Nephron progenitor cell (in vitro differentiated cells): ENCODE results near the gene FANCI.

Source experiments
- DNase-seq: peaks from one replicate; pipeline ENCODE4 v3.0.0; 2021
- H3K27ac Mint-ChIP-seq: 2 replicates; pipeline ENCODE4 v1.8.0; 2021; ENCODE audit warnings: mild to moderate bottlenecking, moderate library complexity, mixed read lengths
- H3K27me3 Mint-ChIP-seq: 2 replicates; pipeline ENCODE4 v1.8.0; 2021; ENCODE audit warnings: mild to moderate bottlenecking, low read depth, mixed read lengths; ENCODE audit not compliant: poor library complexity
- H3K36me3 Mint-ChIP-seq: 2 replicates; pipeline ENCODE4 v1.8.0; 2021; ENCODE audit warnings: low read depth, mixed read lengths
- H3K4me1 Mint-ChIP-seq: 2 replicates; pipeline ENCODE4 v1.8.0; 2021; ENCODE audit warnings: mixed read lengths
- H3K4me3 Mint-ChIP-seq: 2 replicates; pipeline ENCODE4 v1.8.0; 2021; ENCODE audit warnings: mild to moderate bottlenecking, moderate library complexity, mixed read lengths
- H3K9me3 Mint-ChIP-seq: 2 replicates; pipeline ENCODE4 v1.8.0; 2021; ENCODE audit warnings: mild to moderate bottlenecking, moderate library complexity, mixed read lengths
- CTCF ChIP-seq: fragments of 200-600 bp; sonication (generic); IDR thresholded peaks from 2 replicates; pipeline ENCODE4 v1.5.0; 2021; ENCODE audit warnings: antibody characterized with exemption

The FANCI gene

GRCh38 chr15:89333959-89334509, 90.3 kb downstream of the FANCI start:
- Mint-ChIP-seq H3K27ac (no peak overlapping the region), H3K9me3 (peaks cover 3% of the 10 kb centered on the region), H3K4me1 (peaks cover 38% of the 10 kb centered on the region), H3K27me3 (peaks cover 37% of the 10 kb centered on the region), H3K4me3 (peak overlapping the region; percentile 81), H3K36me3 (peaks cover 37% of the 10 kb centered on the region)
- TF ChIP-seq CTCF, result no peak
- peak; percentile 18 for DNase-seq

DNA sequence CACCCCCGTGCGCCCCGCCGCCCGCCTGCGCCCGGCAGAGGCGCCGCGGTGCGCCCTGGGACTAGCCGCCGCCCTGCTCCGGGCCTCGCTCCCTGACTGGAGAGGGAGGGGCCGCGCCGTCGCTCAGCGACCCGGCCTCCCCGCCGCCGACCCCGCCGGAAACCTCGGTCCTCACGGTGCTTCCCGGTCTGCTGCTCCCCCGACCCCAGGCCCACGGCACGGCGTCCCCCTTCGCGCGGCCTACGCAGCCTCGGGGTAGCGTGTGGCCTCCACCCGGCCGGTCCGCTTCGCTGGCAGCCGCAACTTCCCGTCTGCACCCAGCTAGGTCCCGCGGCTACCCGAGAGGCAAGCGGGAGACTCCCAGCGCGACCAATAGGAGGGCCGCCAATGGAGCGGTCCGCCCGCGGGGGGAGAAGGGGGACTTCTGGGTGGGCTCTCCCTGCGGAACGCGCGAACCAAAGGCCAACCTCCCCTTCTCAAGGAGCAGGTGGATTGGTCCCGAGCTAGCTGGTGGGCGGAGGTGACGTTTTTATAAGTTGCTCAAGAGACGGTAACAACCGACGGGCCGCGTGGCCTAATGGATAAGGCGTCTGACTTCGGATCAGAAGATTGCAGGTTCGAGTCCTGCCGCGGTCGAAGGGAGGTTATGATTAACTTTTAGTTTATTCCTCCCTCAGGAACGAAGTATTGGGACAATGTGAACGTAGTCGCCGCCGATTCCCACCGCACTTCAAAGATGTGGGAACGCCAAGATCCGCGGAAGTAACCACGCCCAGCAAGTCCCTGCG, 90.9 kb downstream of the FANCI start, which contains the start of gene POLG:
Gene POLG (minus strand): TSS at position 315 of the 788 bp plus-strand sequence. CDS start 1,070 bp downstream, outside the sequence.
- peak; percentile 98 for DNase-seq
- Mint-ChIP-seq H3K9me3 (peaks cover 3% of the 10 kb centered on the region), H3K4me1 (peaks cover 38% of the 10 kb centered on the region), H3K36me3 (peaks cover 31% of the 10 kb centered on the region), H3K27me3 (peaks cover 40% of the 10 kb centered on the region), H3K27ac (peak within 1 kb of the TSS; percentile 90), H3K4me3 (peak within 1 kb of the TSS; percentile 94)
- no peak for TF ChIP-seq CTCF

DNA sequence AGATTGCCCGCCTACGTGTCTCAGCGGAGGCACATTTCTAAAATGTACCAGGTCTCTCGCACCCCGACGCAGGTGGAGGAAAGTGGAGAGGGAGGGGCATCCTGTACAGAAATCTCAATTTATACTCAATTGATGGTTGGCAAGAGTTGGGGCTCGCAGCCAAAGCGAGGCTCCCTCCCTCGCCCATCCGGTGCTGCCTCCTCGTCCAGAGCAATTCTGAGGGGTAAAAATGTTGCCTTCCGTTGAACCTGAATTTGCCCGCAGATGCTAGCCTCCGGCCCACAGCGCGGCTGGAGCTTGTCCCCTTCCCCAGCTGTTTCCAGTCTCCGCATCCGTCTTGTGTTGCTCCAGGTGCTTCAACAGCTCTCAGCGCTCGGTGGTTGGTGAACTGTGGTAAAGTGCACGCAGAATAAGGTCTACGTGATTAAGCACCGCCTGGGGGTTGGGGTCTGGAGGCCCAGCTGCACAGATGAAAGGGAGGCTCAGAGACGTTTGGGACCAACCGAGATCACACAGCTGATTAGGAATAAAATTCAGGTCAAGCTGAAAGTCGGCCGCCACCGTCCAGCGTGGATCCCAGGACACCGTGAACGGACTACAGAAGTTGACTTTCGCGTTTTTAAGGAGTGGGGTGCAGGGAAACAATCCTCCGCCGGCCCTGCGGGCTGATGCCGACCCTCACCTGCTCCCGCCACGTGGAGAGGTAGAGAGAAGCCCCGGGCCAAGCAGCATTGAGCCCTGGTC, 91.7 kb downstream of the FANCI start:
- peaks cover 47% of the 10 kb centered on the region for H3K27me3 Mint-ChIP-seq
- H3K9me3 Mint-ChIP-seq, result peaks cover 3% of the 10 kb centered on the region
- H3K27ac Mint-ChIP-seq, result peak overlapping the region; percentile 90
- peak; percentile 51 for DNase-seq
- peaks cover 24% of the 10 kb centered on the region for H3K36me3 Mint-ChIP-seq
- H3K4me3 Mint-ChIP-seq, result peak overlapping the region; percentile 94
- peaks cover 35% of the 10 kb centered on the region for H3K4me1 Mint-ChIP-seq
- TF ChIP-seq CTCF, result no peak

DNA sequence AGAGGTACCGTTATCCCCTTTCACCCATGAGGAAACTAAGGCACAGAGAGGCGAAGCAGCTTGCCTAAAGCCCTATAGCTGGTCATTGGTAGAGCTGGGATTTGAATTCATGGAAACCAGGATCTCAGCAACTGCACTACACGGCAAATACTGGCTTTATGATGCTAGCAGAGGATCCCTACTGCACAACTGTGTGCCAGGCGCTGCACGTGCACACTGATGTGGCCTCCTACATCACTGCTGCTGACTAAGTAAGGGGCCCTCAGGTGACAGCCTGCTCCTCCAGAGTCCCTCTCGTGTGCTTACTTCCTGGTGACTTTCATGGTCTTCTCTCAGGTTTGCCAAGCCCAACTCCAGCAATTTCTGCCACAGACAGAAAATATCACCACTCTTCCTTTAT, 94.3 kb downstream of the FANCI start:
- Mint-ChIP-seq H3K27me3 (peaks cover 64% of the 10 kb centered on the region), H3K9me3 (peaks cover 3% of the 10 kb centered on the region), H3K4me3 (no peak overlapping the region), H3K36me3 (no peaks in the 10 kb centered on the region), H3K27ac (no peak overlapping the region), H3K4me1 (peaks cover 11% of the 10 kb centered on the region)
- TF ChIP-seq CTCF, result no peak
- no peak for DNase-seq

- no peak for DNase-seq
- no peak overlapping the region for H3K27ac Mint-ChIP-seq
- H3K4me3 Mint-ChIP-seq, result no peak overlapping the region
- H3K36me3 Mint-ChIP-seq, result no peaks in the 10 kb centered on the region
- H3K4me1 Mint-ChIP-seq, result peaks cover 2% of the 10 kb centered on the region
- TF ChIP-seq CTCF, result no peak
- peaks cover 66% of the 10 kb centered on the region for H3K27me3 Mint-ChIP-seq
- H3K9me3 Mint-ChIP-seq, result no peaks in the 10 kb centered on the region
Observed at GRCh38 chr15:89340573-89340972, 96.8 kb downstream of the FANCI start.
